GM12878 (cell line): Measurements from ENCODE around the gene FASN. TPM values are rescaled to one million over a fixed set of nuclear protein-coding genes. Genes with fewer than 3 reads are reported as not detected.

Experiments
- ATAC-seq: fragments of 200-7000 bp; cut with Tn5 transposase; 3 replicates; pipeline ENCODE4 v1.9.1; 2020; ENCODE audit warnings: mild to moderate bottlenecking, moderate library complexity
- BruUV-seq: library from RNA; stranded (reverse); fragments of 400-500 nt; replicated peaks from 2 replicates; lab custom pipeline; 2021; lab: Mats Ljungman, UMichigan
- CTCF ChIA-PET: fragments of 300-600 bp; sonication (Branson Sonifier 250); formaldehyde crosslinking; extraction: SDS; loops from one replicate; lab custom pipeline; 2021; ENCODE audit warnings: inconsistent platforms; lab: Yijun Ruan, JAX
- POLR2A ChIA-PET: fragments of 350-600 bp; formaldehyde crosslinking; extraction: SDS; loops from one replicate; lab custom pipeline; 2021; ENCODE audit warnings: inconsistent platforms; lab: Charles Lee
- RAD21 ChIA-PET: fragments of 300-600 bp; sonication (Branson Sonifier 250); formaldehyde crosslinking; loops from one replicate; lab custom pipeline; 2023; ENCODE audit warnings: antibody characterized with exemption; ENCODE audit not compliant: unreplicated experiment; lab: Charles Lee
- SMC1A ChIA-PET: fragments of 300-600 bp; sonication (Branson Sonifier 250); formaldehyde crosslinking; loops from one replicate; lab custom pipeline; 2023; ENCODE audit not compliant: unreplicated experiment, uncharacterized antibody; lab: Charles Lee
- DNase-seq: peaks from one replicate; pipeline ENCODE4 v3.0.0-alpha.2; 2011; ENCODE audit warnings: low read depth, low spot score
- FAIRE-seq: peaks from 3 replicates; lab custom pipeline; 2011; peaks lifted over from hg19 to GRCh38; lab: Jason Lieb, UNC
- H2AFZ ChIP-seq: 2 replicates; pipeline ENCODE4 v1.6.0; 2011; ENCODE audit warnings: low read depth, low read length, control low read depth; ENCODE audit not compliant: control insufficient read depth
- H3K27ac ChIP-seq: 2 replicates; pipeline ENCODE4 v1.5.1; 2011; ENCODE audit warnings: control low read depth; ENCODE audit not compliant: control insufficient read depth, insufficient read depth
- H3K27me3 ChIP-seq, 2 experiments: replicated peaks in 1 of 2; 2 replicates each; pipeline versions ENCODE4 v1.6.0 to v1.6.1; 2011; ENCODE audit warnings: low read length in 1 of 2; ENCODE audit not compliant: control insufficient read depth in 2 of 2, insufficient read depth in 2 of 2
- H3K36me3 ChIP-seq, 2 experiments: 2 replicates each; pipeline ENCODE4 v1.5.1; 2011; ENCODE audit warnings: low read length in 1 of 2; ENCODE audit not compliant: control insufficient read depth in 2 of 2, insufficient read depth in 2 of 2
- H3K4me1 ChIP-seq: 2 replicates; pipeline ENCODE4 v1.6.1; 2011; ENCODE audit warnings: mild to moderate bottlenecking, low read length, moderate library complexity, mixed read lengths; ENCODE audit not compliant: control insufficient read depth, insufficient read depth
- H3K4me2 ChIP-seq: 2 replicates; pipeline ENCODE4 v1.6.0; 2011; ENCODE audit warnings: control low read depth; ENCODE audit not compliant: control insufficient read depth, insufficient read depth
- H3K4me3 ChIP-seq: fragments of 200-600 bp; sonication (generic); 2 replicates; pipeline ENCODE4 v1.5.1; 2016
- H3K79me2 ChIP-seq: 2 replicates; pipeline ENCODE4 v1.6.0; 2011; ENCODE audit warnings: low read length; ENCODE audit not compliant: control insufficient read depth, insufficient read depth
- H3K9ac ChIP-seq: 2 replicates; pipeline ENCODE4 v1.8.0; 2011; ENCODE audit warnings: low read length, control low read depth, mixed read lengths; ENCODE audit not compliant: control insufficient read depth, insufficient read depth
- H3K9me3 ChIP-seq: replicated peaks from 3 replicates; pipeline ENCODE4 v1.5.1; 2011; ENCODE audit warnings: mild to moderate bottlenecking, low read length; ENCODE audit not compliant: control insufficient read depth, insufficient read depth
- H4K20me1 ChIP-seq: 2 replicates; pipeline ENCODE4 v1.6.0; 2011; ENCODE audit not compliant: control insufficient read depth, insufficient read depth
- BCL3 ChIP-seq: IDR thresholded peaks from 2 replicates; pipeline ENCODE4 v1.6.1; 2011; ENCODE audit warnings: borderline replicate concordance, low read depth, mild to moderate bottlenecking, moderate library complexity, low read length; ENCODE audit not compliant: insufficient read depth, poor library complexity, severe bottlenecking
- KAT2A ChIP-seq: conservative IDR thresholded peaks from 2 replicates; pipeline ENCODE4 v1.6.1; 2011; ENCODE audit warnings: low read depth, low read length; ENCODE audit not compliant: control insufficient read depth
- KLF5 ChIP-seq: fragments of 450-650 bp; IDR thresholded peaks from 2 replicates; pipeline ENCODE4 v1.6.1; 2014; ENCODE audit warnings: mild to moderate bottlenecking; ENCODE audit not compliant: partially characterized antibody
- NFIC ChIP-seq: IDR thresholded peaks from 2 replicates; pipeline ENCODE4 v1.6.1; 2012; ENCODE audit warnings: low read depth, mild to moderate bottlenecking, inconsistent platforms, low read length, moderate library complexity
- NKRF ChIP-seq: fragments of 450-650 bp; conservative IDR thresholded peaks from 2 replicates; pipeline ENCODE4 v1.6.1; 2017; ENCODE audit warnings: mild to moderate bottlenecking, moderate library complexity
- PAX8 ChIP-seq: fragments of 450-650 bp; IDR thresholded peaks from 2 replicates; pipeline ENCODE4 v1.6.1; 2017; ENCODE audit warnings: mild to moderate bottlenecking, moderate library complexity
- POLR2A ChIP-seq: IDR thresholded peaks from 2 replicates; pipeline ENCODE4 v1.6.1; 2011; ENCODE audit warnings: low read depth, mild to moderate bottlenecking, low read length
- SP1 ChIP-seq: IDR thresholded peaks from one replicate; pipeline ENCODE4 v1.6.1; 2011; ENCODE audit warnings: low read depth, low read length
- WGBS: methylation state at CpG from one replicate; pipeline ENCODE4 v1.1.6; 2016; ENCODE audit warnings: low lambda C conversion rate; ENCODE audit not compliant: insufficient replicate concordance, insufficient coverage; ENCODE audit errors: missing lambda C conversion rate; 5-methylcytosine and 5-hydroxymethylcytosine counted together
- in situ Hi-C: fragments of 300-500 bp; cut with MboI; formaldehyde crosslinking; loops from 9 replicates; pipeline ENCODE4 v1.14.3; 2018; ENCODE audit warnings: mixed read lengths
- intact Hi-C: fragments of 100-400 bp; cut with micrococcal nuclease; formaldehyde crosslinking; loops from one replicate; pipeline ENCODE4 v1.14.2; 2022; ENCODE audit not compliant: unreplicated experiment
- polyA plus RNA-seq, 11 experiments: library from polyadenylated mRNA; depleted of rRNA in 4 of 11; unstranded in 6 of 11; stranded (reverse) in 5 of 11; fragments of >200 nt; fragmentation: Nextera tagmentation in 4 of 11; fragmentation: Illumina TruSeq in 1 of 11; extraction: Ambion mirVana in 4 of 11; extraction: Trizol in 1 of 11; gene quantifications; 1 replicate in 1 of 11; 2 replicates in 10 of 11; pipeline versions ENCODE4 v1.2.1 to v1.2.3, GENCODE V29; 2011 to 2016; ENCODE audit warnings: inconsistent platforms in 2 of 11, missing spikeins in 2 of 11, low read depth in 1 of 11
- total RNA-seq, 4 experiments: library from RNA; depleted of rRNA in 3 of 4; stranded (reverse); fragments of >200 nt in 3 of 4; fragmentation: Illumina TruSeq in 1 of 4; extraction: Trizol in 1 of 4; gene quantifications; 2 replicates each; pipeline versions ENCODE4 v1.2.1 to v1.2.3, GENCODE V29; 2013 to 2021

FASN gene
- total and polyA plus RNA-seq, 10 of the 15 experiments (the other 5 are each of a cell fraction or from before 2014, with no cell fraction given) = 0.19 to 333 (median 30.4) TPM

DNA sequence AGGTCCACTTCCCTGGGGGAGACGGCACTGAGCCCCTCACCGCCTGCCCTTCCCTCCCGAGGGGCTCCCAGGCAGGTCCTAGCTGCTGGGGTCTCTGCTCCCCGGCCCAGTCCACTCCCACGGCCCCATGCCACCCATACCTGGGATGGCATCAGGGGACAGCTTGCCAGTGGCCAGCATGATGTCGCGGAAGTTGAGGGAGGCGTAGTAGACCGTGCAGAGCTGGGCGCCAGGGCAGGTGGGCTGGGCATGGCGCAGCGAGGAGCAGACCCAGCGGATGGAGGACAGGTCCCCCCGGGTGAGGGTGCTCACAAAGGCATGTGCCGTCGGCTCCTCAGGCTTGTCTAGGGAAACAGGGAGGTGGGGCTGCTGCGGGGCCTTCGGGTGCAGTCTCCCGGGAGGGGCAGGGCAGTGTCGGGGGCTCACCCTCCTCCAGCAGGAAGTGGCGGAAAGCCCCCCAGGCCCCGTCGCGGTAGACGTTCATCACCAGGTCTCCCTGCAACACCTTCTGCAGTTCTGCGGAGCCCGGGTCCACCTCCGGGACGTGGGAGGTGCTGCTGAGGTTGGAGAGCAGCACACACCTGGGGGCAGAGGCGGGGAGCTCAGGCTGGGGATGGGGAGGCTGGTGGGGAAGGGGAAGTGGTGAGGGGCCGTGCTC lies 13.5 kb downstream of the FASN start:
- DNase-seq = no peak
- POLR2A ChIA-PET = no interaction called here
- 89% methylated on average over 25 of the region's 31 CpGs for WGBS
- Histone ChIP-seq H3K27me3 (no peaks in the 10 kb centered on the region), H2AFZ (no peak overlapping the region), H3K4me1 (no peaks in the 10 kb centered on the region), H3K4me3 (no peak overlapping the region), H3K4me2 (no peak overlapping the region), H3K79me2 (no peaks in the 10 kb centered on the region), H3K9ac (no peak overlapping the region), H4K20me1 (no peaks in the 10 kb centered on the region), H3K27ac (no peak overlapping the region), H3K36me3 (peaks cover 17 to 87% of the 10 kb centered on the region in 2 experiments), H3K9me3 (no peaks in the 10 kb centered on the region)
- no TSS peak for BruUV-seq
- RAD21 ChIA-PET = no interaction called here
- TF ChIP-seq KAT2A (no peak), POLR2A (peak; percentile 59)
- in situ Hi-C loops (no loop called here), intact Hi-C loops (no loop called here)
- FAIRE-seq = no peak
- CTCF ChIA-PET = no interaction called here
- SMC1A ChIA-PET = no interaction called here
- no peak for ATAC-seq

GRCh38 chr17:82083533-82084359 lies 14.3 kb downstream of the FASN start:
- ChIA-PET RAD21 (no interaction called here), POLR2A (no interaction called here), CTCF (no interaction called here), SMC1A (no interaction called here)
- Histone ChIP-seq H2AFZ (no peak overlapping the region), H3K9ac (no peak overlapping the region), H3K4me2 (no peak overlapping the region), H3K4me1 (no peaks in the 10 kb centered on the region), H3K27ac (no peak overlapping the region), H3K27me3 (no peaks in the 10 kb centered on the region), H4K20me1 (no peaks in the 10 kb centered on the region), H3K79me2 (no peaks in the 10 kb centered on the region), H3K9me3 (no peaks in the 10 kb centered on the region), H3K36me3 (peaks cover 17 to 84% of the 10 kb centered on the region in 2 experiments), H3K4me3 (no peak overlapping the region)
- ATAC-seq = no peak
- no peak for FAIRE-seq
- in situ Hi-C loops (no loop called here), intact Hi-C loops (no loop called here)
- DNase-seq = no peak
- BruUV-seq = no TSS peak
- 93% methylated on average over 41 of the region's 55 CpGs for WGBS
- no peak for TF ChIP-seq KLF5
- no peak for TF ChIP-seq SP1
- TF ChIP-seq NKRF = no peak
- TF ChIP-seq PAX8 = no peak
- TF ChIP-seq BCL3 = no peak
- no peak for TF ChIP-seq NFIC
